AG09319 (cell line): ENCODE measurements around the gene MEOX2.

Experiments used
- DNase-seq: peaks from one replicate; pipeline ENCODE4 v3.0.0-alpha.2; 2010; ENCODE audit warnings: low read depth; ENCODE audit errors: extremely low read depth
- CTCF ChIP-seq: IDR thresholded peaks from 2 replicates; pipeline ENCODE4 v1.5.1; 2011; ENCODE audit warnings: low read depth, mild to moderate bottlenecking, inconsistent platforms, low read length, moderate library complexity

MEOX2 gene

GRCh38 chr7:15606561-15606960 is 79.9 kb downstream of the MEOX2 start:
- no peak for DNase-seq
- no peak for TF ChIP-seq CTCF

- TF ChIP-seq CTCF, result no peak
- no peak for DNase-seq
Observed at GRCh38 chr7:15604166-15604565, 82.3 kb downstream of the MEOX2 start.

DNA sequence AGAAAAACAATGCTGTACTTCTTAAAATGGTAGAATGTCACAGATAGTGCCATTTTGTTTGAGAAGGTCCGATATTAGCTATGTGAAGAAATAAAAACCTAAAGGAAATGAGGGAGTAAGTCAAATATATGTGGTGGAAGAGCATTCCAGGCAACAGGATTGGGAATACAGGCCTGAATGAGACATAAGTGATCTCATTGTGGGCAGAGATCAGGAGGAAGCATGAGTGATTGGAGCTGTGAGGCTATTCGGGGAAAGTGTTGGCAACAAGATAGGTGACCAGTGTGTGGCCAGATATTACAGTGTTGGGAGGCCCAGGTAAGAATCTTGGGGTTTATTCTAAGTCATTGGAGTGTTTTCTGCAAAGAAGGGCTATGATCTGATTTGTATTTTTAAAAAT is 83.4 kb downstream of the MEOX2 start:
- no peak for TF ChIP-seq CTCF
- no peak for DNase-seq

DNA sequence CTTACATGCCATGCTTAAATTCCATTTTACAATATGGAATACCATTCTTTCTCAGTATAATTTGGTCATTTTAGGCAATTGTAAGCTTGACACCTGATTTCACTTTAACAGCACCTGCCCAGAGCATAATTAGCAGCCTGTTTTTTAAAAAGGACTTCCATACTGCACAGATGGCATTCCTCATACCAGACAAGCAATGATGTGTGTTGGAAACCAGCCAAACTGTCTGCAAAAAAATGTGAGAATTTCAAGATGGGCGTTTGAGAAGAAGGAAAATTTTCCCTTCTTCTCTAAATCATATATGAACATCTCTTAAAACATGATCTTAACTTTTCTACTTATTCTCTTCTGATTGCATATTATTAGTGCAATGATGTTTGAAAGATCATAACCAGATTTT is 84.2 kb downstream of the MEOX2 start:
- TF ChIP-seq CTCF, result no peak
- DNase-seq, result no peak

- no peak for DNase-seq
- no peak for TF ChIP-seq CTCF
Observed at GRCh38 chr7:15601175-15601574, 85.3 kb downstream of the MEOX2 start.

DNA sequence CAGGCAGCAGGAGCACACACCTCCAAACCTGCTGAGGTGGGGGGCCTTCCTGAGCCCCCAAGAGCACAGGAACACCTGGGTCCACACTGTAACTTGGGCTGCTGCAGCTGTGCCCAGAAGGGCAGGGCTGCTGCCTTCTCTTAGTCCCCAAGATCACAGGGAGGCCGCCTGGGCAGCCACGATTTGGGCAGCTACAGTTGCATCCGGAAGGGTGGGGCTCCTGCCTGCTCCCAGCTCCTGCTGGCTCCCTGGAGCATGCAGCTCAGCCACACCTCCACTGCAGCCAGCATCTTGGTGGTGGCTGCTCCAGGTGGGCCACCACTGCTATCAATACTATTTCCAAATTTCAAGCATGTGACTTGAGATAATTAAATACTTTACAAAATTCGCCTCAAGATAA is 86.2 kb downstream of the MEOX2 start:
- TF ChIP-seq CTCF, result no peak

GRCh38 chr7:15594461-15594860 is 92.0 kb downstream of the MEOX2 start:
- TF ChIP-seq CTCF, result no peak
- no peak for DNase-seq

More for the DNA sequence above, 86.2 kb downstream of the MEOX2 start:
- DNase-seq, result no peak
